Measurements from ENCODE around the gene LHX3.

LHX3 gene

GRCh38 chr9:136197930-136198604 is 6.9 kb downstream of the LHX3 start:
- Histone ChIP-seq H3K4me1 (ENCODE audit: control insufficient read depth, insufficient read depth, low read length) (no peaks in the 10 kb centered on the region; the same call in 1 of the 2 replicates), H3K36me3 (ENCODE audit: control insufficient read depth in 2 of 2, insufficient read depth in 1 of 2, low read length in 2 of 2) (no peaks in the 10 kb centered on the region), H3K4me3 (ENCODE audit: low read depth, low read length) (no peak overlapping the region), H3K9me3 (ENCODE audit: control insufficient read depth, insufficient read depth, low read depth, low read length) (no peaks in the 10 kb centered on the region), H3K27ac (ENCODE audit: extremely low read depth, low read depth, low read length) (no peak overlapping the region)
- ChIA-PET CTCF (interaction anchor here (1.0 kb wide), 1 partner anchor 26 kb away, joined by 3 read pairs; no protein-coding TSS in a partner anchor), POLR2A (no interaction called here)
- TF ChIP-seq ZNF488 (tag by site-specific recombination; IDR thresholded peaks at IDR 0.05): no peak
- no peak for TF ChIP-seq PRDM1 (tag by site-specific recombination; IDR thresholded peaks at IDR 0.05)
- TF ChIP-seq KLF9 (tag by site-specific recombination; IDR thresholded peaks at IDR 0.05; ENCODE audit: low read depth): peak; percentile 46; the same call in 1 of the 2 replicates

GRCh38 chr9:136197084-136197875 is 7.6 kb downstream of the LHX3 start:
- ChIA-PET CTCF (interaction anchor here (0.6 to 0.9 kb wide), 4 partner anchors 58 to 510 kb away, joined by 4 to 7 read pairs (median 4); no protein-coding TSS in a partner anchor), POLR2A (interaction anchor here (1.4 kb wide), 1 partner anchor 70 kb away, joined by 3 read pairs; no protein-coding TSS in a partner anchor)
- Histone ChIP-seq H3K27ac (ENCODE audit: extremely low read depth, low read depth, low read length) (no peak overlapping the region), H3K4me1 (ENCODE audit: control insufficient read depth, insufficient read depth, low read length) (no peaks in the 10 kb centered on the region; the same call in 1 of the 2 replicates), H3K4me3 (ENCODE audit: low read depth, low read length) (no peak overlapping the region), H3K9me3 (ENCODE audit: control insufficient read depth, insufficient read depth, low read depth, low read length) (no peaks in the 10 kb centered on the region), H3K36me3 (ENCODE audit: control insufficient read depth in 2 of 2, insufficient read depth in 1 of 2, low read length in 2 of 2) (no peaks in the 10 kb centered on the region)
- TF ChIP-seq TCF7L2 (IDR thresholded peaks at IDR 0.05; ENCODE audit: borderline replicate concordance, low read depth, low read length) (0 out of 2 replicates have a peak, but pooled peaks have one; percentile 2), GLIS2 (tag by site-specific recombination; IDR thresholded peaks at IDR 0.05) (peak; percentile 25; the same call in 1 of the 2 replicates), ZNF658 (tag by site-specific recombination; IDR thresholded peaks at IDR 0.05) (no peak), ZFHX2 (tag by site-specific recombination; conservative IDR thresholded peaks at IDR 0.05) (peak; percentile 32; the same call in 1 of the 2 replicates), ZBTB8A (tag by site-specific recombination; IDR thresholded peaks at IDR 0.05) (peak; percentile 31; the same call in 1 of the 2 replicates), ZIC2 (tag by site-specific recombination; IDR thresholded peaks at IDR 0.05) (0 out of 2 replicates have a peak, but pooled peaks have one; percentile 22), ZNF292 (tag by site-specific recombination; IDR thresholded peaks at IDR 0.05; ENCODE audit: borderline replicate concordance, low read depth) (no peak), ZNF654 (tag by site-specific recombination; IDR thresholded peaks at IDR 0.05; ENCODE audit: low read depth) (no peak), ZNF354C (tag by site-specific recombination; IDR thresholded peaks at IDR 0.05; ENCODE audit: borderline replicate concordance, low read depth) (no peak), ZNF610 (tag by site-specific recombination; IDR thresholded peaks at IDR 0.05; ENCODE audit: borderline replicate concordance) (no peak)

GRCh38 chr9:136196404-136197083 is 8.4 kb downstream of the LHX3 start:
- Histone ChIP-seq H3K27ac (ENCODE audit: extremely low read depth, low read depth, low read length) (no peak overlapping the region), H3K9me3 (ENCODE audit: control insufficient read depth, insufficient read depth, low read depth, low read length) (no peaks in the 10 kb centered on the region), H3K4me1 (ENCODE audit: control insufficient read depth, insufficient read depth, low read length) (no peaks in the 10 kb centered on the region; the same call in 1 of the 2 replicates), H3K36me3 (ENCODE audit: control insufficient read depth in 2 of 2, insufficient read depth in 1 of 2, low read length in 2 of 2) (no peaks in the 10 kb centered on the region), H3K4me3 (ENCODE audit: low read depth, low read length) (no peak overlapping the region)
- ChIA-PET CTCF (interaction anchor here (0.6 to 0.9 kb wide), 2 partner anchors 58 to 64 kb away, joined by 4 to 5 read pairs; no protein-coding TSS in a partner anchor), POLR2A (interaction anchor here (1.4 kb wide), 1 partner anchor 71 kb away, joined by 3 read pairs; no protein-coding TSS in a partner anchor)
- TF ChIP-seq ZNF292 (tag by site-specific recombination; IDR thresholded peaks at IDR 0.05; ENCODE audit: borderline replicate concordance, low read depth) (no peak), PRDM6 (tag by site-specific recombination; IDR thresholded peaks at IDR 0.05) (peak; percentile 59; the same call in 1 of the 2 replicates), ZIC2 (tag by site-specific recombination; IDR thresholded peaks at IDR 0.05) (peak; percentile 37; the same call in 1 of the 2 replicates), HOXC10 (CRISPR knock-in tag; IDR thresholded peaks at IDR 0.05) (no peak), ZFP41 (tag by site-specific recombination; IDR thresholded peaks at IDR 0.05; ENCODE audit: borderline replicate concordance) (no peak), ZNF223 (tag by site-specific recombination; IDR thresholded peaks at IDR 0.05) (0 out of 2 replicates have a peak, but pooled peaks have one; percentile 11), GLIS1 (tag by site-specific recombination; IDR thresholded peaks at IDR 0.05) (peak; percentile 61; the same call in 1 of the 2 replicates), TCF7L2 (IDR thresholded peaks at IDR 0.05; ENCODE audit: borderline replicate concordance, low read depth, low read length) (0 out of 2 replicates have a peak, but pooled peaks have one; percentile 64), KLF1 (tag by site-specific recombination; IDR thresholded peaks at IDR 0.05) (peak; percentile 10; the same call in 1 of the 2 replicates), PRDM1 (tag by site-specific recombination; IDR thresholded peaks at IDR 0.05) (peak; percentile 79)
